Endothelial cell (in vitro differentiated cells): ENCODE data around the gene DEK. TPM values are rescaled to one million over a fixed set of nuclear protein-coding genes. Genes with fewer than 3 reads are reported as not detected.

ENCODE experiments used
- DNase-seq: peaks from one replicate; pipeline ENCODE4 v3.0.0; 2021; ENCODE audit warnings: low spot score
- H3K27ac Mint-ChIP-seq: one replicate; pipeline ENCODE4 v1.8.0; 2021; ENCODE audit warnings: mixed read lengths, inconsistent platforms; ENCODE audit not compliant: unreplicated experiment
- H3K27me3 Mint-ChIP-seq: one replicate; pipeline ENCODE4 v1.8.0; 2021; ENCODE audit warnings: mild to moderate bottlenecking, moderate library complexity, mixed read lengths, inconsistent platforms; ENCODE audit not compliant: unreplicated experiment
- H3K36me3 Mint-ChIP-seq: one replicate; pipeline ENCODE4 v1.8.0; 2021; ENCODE audit warnings: mild to moderate bottlenecking, low read depth, mixed read lengths, inconsistent platforms; ENCODE audit not compliant: unreplicated experiment
- H3K4me1 Mint-ChIP-seq: one replicate; pipeline ENCODE4 v1.8.0; 2021; ENCODE audit warnings: mild to moderate bottlenecking, mixed read lengths, inconsistent platforms; ENCODE audit not compliant: unreplicated experiment
- H3K4me3 Mint-ChIP-seq: one replicate; pipeline ENCODE4 v1.8.0; 2021; ENCODE audit warnings: mild to moderate bottlenecking, mixed read lengths, inconsistent platforms; ENCODE audit not compliant: unreplicated experiment
- H3K9me3 Mint-ChIP-seq: one replicate; pipeline ENCODE4 v1.8.0; 2021; ENCODE audit warnings: mixed read lengths, inconsistent platforms; ENCODE audit not compliant: unreplicated experiment
- total RNA-seq: library from RNA; stranded (reverse); fragmentation: NEBNext Ultra II Directional; extraction: Animal tissue kit (Norgen Biotek cat#: 25700); gene quantifications from one replicate; pipeline ENCODE4 v1.2.1, GENCODE V29; 2021; ENCODE audit not compliant: unreplicated experiment
- TF ChIP-seq, protein P1 (sequence below): fragments of 200-600 bp; sonication (generic); IDR thresholded peaks from one replicate; pipeline ENCODE4 v1.5.0; 2021; ENCODE audit warnings: antibody characterized with exemption; ENCODE audit not compliant: unreplicated experiment

The DEK gene
- total RNA-seq, 1 donor from 2014 or later: 61.2 TPM

DNA sequence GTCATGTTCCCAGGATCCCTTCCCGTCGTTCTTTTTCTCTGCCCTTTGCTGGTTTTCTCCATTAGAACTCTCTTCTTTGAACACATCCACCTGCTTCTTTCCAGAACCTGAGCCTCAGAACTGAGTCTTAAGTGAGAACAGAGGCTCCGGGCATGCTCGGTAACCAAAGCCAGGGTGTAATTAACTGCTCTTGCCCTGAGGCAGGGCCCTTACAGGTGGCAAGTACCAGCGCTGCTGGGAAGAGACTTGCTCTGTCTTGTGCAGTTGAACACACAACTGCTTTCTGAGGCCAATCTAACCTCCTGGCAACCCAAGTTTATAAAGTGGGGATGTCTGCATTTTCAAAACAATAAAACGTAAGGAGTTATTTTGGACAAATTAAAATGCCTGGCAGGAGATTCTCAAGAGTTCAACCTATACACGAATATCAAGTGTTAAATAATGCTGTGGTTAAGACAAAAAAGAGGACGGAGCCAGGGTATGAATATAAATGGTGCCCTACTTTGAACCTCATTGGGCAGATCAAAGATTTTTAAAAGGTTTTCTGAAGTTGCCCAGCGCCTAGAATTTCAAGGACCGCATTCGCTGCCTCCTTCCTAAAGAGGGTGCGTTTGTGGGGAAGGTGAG lies 12.4 kb upstream of the DEK start:
- no peak for DNase-seq
- Mint-ChIP-seq H3K4me3 (peak overlapping the region; percentile 88), H3K9me3 (no peaks in the 10 kb centered on the region), H3K27ac (no peak overlapping the region), H3K27me3 (peaks cover 10% of the 10 kb centered on the region), H3K4me1 (peaks cover 5% of the 10 kb centered on the region), H3K36me3 (no peaks in the 10 kb centered on the region)
- TF ChIP-seq, protein P1, sequence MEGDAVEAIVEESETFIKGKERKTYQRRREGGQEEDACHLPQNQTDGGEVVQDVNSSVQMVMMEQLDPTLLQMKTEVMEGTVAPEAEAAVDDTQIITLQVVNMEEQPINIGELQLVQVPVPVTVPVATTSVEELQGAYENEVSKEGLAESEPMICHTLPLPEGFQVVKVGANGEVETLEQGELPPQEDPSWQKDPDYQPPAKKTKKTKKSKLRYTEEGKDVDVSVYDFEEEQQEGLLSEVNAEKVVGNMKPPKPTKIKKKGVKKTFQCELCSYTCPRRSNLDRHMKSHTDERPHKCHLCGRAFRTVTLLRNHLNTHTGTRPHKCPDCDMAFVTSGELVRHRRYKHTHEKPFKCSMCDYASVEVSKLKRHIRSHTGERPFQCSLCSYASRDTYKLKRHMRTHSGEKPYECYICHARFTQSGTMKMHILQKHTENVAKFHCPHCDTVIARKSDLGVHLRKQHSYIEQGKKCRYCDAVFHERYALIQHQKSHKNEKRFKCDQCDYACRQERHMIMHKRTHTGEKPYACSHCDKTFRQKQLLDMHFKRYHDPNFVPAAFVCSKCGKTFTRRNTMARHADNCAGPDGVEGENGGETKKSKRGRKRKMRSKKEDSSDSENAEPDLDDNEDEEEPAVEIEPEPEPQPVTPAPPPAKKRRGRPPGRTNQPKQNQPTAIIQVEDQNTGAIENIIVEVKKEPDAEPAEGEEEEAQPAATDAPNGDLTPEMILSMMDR: no peak

GRCh38 chr6:18270216-18270615 lies 5.9 kb upstream of the DEK start:
- Mint-ChIP-seq H3K9me3 (no peaks in the 10 kb centered on the region), H3K4me3 (no peak overlapping the region), H3K27ac (no peak overlapping the region), H3K4me1 (peaks cover 4% of the 10 kb centered on the region), H3K36me3 (peaks cover 5% of the 10 kb centered on the region), H3K27me3 (peaks cover 1% of the 10 kb centered on the region)
- TF ChIP-seq, protein P1: no peak
- DNase-seq: no peak

GRCh38 chr6:18269717-18270116 lies 5.4 kb upstream of the DEK start:
- Mint-ChIP-seq H3K4me1 (peaks cover 8% of the 10 kb centered on the region), H3K27me3 (peaks cover 6% of the 10 kb centered on the region)

DNA sequence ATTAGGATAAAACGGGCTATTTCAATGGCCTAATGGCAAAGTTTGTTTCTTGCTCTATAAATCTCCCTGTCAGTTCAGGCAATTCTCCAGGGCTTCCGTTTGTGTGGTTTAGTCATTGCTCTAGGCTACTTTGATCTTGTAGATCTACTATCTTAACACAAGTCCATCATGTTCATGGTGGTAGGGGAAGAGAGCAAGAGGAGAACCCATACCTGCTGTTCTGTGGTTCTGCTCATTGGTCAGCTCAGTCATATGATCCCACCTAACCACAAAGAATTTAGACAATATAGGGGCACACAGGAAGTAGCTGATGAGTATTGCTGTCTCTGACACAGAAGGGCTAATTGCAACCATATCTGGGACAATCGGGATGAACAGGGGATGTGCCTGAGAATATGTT lies 4.9 kb upstream of the DEK start:
- H3K36me3 Mint-ChIP-seq: peaks cover 9% of the 10 kb centered on the region

More at GRCh38 chr6:18269717-18270116, 5.4 kb upstream of the DEK start:
- no peak overlapping the region for H3K27ac Mint-ChIP-seq
- no peak overlapping the region for H3K4me3 Mint-ChIP-seq
- TF ChIP-seq, protein P1: no peak
- H3K36me3 Mint-ChIP-seq: peaks cover 9% of the 10 kb centered on the region
- no peak for DNase-seq
- H3K9me3 Mint-ChIP-seq: no peaks in the 10 kb centered on the region

GRCh38 chr6:18268066-18268465 lies 3.7 kb upstream of the DEK start:
- TF ChIP-seq, protein P1: no peak
- DNase-seq: no peak
- Mint-ChIP-seq H3K27ac (no peak overlapping the region), H3K27me3 (peaks cover 11% of the 10 kb centered on the region), H3K9me3 (no peaks in the 10 kb centered on the region), H3K4me3 (no peak overlapping the region), H3K4me1 (peaks cover 15% of the 10 kb centered on the region), H3K36me3 (peaks cover 15% of the 10 kb centered on the region)

More for the DNA sequence above, 4.9 kb upstream of the DEK start:
- Mint-ChIP-seq H3K4me3 (no peak overlapping the region), H3K27ac (no peak overlapping the region), H3K4me1 (peaks cover 8% of the 10 kb centered on the region), H3K27me3 (peaks cover 6% of the 10 kb centered on the region), H3K9me3 (no peaks in the 10 kb centered on the region)
- DNase-seq: no peak
- TF ChIP-seq, protein P1: no peak
